Kidney glomerular epithelial cell (primary cell): Measurements from ENCODE around the gene GUCA2B.

Source experiments
- DNase-seq: peaks from one replicate; lab custom pipeline; 2025; lab: John Stamatoyannopoulos, UW

GUCA2B gene

DNA sequence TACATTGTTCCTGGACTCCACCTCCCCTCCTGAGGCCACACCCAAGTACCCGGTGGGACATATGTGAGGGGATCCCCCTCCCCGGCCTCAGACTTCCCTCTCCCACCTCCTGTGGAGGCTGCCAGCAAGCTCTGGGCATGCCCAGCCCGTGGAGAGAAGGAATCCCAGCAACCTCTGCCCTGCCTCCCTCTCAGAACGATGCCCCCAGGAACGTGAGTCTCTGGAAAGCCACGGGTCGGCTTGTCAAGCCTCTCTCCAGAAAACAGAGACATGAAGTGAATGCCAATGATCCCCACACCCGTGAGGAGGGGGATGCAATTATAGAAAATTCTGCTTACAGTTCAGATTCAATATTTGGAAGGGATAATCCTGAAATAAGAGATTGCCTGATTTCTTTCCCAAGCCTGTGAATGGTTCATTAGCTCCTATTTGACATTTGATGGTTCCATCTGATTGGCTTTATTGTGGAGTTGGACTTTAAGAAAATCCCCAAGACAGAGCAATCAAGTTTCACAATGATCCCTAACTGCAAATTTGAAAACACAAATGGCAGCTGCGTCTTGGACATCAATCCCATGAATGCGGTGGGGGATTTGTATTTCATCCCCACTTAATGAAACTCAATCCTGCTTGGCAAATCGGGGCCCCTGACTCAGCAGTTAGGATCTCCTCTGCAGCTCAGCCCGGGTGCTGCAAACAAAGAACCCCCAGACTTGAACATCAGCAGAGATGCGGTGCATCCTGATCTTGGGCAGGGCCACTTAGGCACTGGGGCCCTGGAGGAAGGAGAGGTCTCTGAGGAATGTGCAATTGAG is 9.1 kb upstream of the GUCA2B start:
- no peak for DNase-seq

GRCh38 chr1:42144711-42145388 is 8.4 kb upstream of the GUCA2B start:
- no peak for DNase-seq

- no peak for DNase-seq
Measured at GRCh38 chr1:42145389-42145716, 7.9 kb upstream of the GUCA2B start.

GRCh38 chr1:42145764-42146625 is 7.2 kb upstream of the GUCA2B start:
- DNase-seq = no peak

GRCh38 chr1:42146626-42147320 is 6.4 kb upstream of the GUCA2B start:
- DNase-seq = peak; percentile 57

DNA sequence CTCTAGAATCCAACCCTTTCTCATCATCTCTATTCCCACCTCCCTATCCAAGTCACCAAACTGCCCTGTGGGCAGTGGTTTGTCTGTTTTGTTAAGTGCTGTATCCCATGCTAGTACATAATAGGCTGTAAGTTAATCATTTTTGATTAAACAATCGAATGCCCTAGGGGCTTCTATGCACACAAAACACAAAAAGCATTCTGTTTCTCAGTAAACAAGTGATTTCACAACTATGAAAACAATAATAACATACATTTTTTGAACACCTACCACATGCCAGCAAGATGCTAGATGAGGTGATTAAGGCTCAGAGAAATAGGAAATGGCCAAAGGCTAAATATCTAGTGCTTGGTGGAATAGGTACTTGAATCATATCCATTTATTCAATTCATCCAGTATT is 5.0 kb upstream of the GUCA2B start:
- no peak for DNase-seq

- no peak for DNase-seq
Measured at GRCh38 chr1:42150651-42151050, 2.6 kb upstream of the GUCA2B start.

- no peak for DNase-seq
Measured at GRCh38 chr1:42152119-42152518, 1.1 kb upstream of the GUCA2B start.

DNA sequence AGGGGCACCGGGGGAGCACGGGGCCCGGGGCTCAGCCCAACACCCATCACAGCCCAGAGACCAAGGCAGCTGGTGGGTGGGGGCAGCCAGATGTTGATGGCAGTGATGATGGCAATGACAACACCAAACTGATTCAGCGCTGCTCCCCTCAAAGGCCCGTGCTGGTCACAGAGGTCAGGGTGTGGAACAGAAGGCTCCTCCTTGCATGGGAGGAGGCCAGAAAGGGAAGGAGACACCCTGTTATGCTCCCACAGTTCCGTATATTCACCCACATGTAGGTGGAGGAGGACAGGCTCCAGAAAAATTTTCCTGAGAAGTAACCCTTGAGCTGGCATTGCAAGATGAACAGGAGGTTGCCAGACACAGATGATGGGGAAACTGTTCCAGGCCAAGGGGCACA is 414 bp downstream of the GUCA2B start:
- no peak for DNase-seq

DNA sequence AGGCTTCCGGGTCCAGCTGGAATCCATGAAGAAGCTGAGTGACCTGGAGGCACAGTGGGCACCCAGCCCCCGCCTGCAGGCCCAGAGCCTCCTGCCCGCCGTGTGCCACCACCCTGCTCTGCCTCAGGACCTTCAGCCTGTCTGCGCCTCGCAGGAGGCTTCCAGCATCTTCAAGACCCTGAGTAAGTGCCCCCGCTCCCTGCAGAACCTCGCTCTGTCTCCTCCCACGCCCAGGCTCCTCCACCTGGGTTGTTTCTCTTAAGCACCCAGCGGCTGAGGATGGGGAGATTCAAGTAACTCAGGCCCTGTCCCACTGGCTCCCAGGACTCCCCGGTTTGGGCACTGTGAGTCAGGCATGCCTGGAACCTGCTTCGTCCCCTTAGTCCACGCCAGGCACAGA is 1.5 kb downstream of the GUCA2B start:
- no peak for DNase-seq

GRCh38 chr1:42155362-42155761 is 2.2 kb downstream of the GUCA2B start:
- no peak for DNase-seq

GRCh38 chr1:42157667-42158066 is 4.5 kb downstream of the GUCA2B start:
- no peak for DNase-seq

DNA sequence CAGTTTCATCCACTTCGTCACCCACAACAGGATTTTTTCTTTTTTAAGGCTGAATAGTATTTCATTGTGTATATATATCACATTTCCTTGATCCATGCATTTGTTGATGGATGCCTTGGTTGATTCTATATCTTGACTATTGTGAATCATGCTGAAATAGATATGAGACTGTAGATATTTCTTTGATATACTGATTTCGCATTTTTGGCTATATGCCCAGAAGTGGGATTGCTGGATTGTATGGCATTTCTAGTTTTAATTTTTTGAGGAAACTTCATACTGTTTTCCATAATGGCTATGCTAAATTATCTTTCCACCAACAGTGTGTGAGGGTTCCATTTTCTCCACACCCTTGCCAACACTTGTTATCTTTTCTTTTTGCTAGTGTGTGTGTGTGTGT is 5.0 kb downstream of the GUCA2B start:
- DNase-seq = no peak

DNA sequence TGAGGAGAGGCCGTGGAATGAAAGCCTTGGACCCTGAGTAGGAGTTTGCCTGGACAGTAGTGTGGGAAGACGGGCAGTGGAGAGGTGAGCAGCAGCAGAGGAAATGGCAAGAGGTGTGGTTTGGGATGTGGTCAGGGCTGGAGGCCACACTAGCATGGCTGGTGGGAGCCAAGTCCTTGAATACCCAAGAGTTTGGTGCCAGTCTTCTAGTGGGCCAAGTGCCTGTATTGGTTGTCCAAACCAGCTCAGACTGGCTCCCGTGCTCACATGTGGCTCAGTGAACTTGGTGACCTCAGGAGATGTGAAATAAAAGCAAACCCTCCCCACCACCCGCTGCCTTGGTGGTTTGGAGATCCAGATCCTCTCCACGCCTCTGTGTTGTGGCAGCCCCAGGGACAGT is 9.0 kb downstream of the GUCA2B start:
- DNase-seq = no peak

DNA sequence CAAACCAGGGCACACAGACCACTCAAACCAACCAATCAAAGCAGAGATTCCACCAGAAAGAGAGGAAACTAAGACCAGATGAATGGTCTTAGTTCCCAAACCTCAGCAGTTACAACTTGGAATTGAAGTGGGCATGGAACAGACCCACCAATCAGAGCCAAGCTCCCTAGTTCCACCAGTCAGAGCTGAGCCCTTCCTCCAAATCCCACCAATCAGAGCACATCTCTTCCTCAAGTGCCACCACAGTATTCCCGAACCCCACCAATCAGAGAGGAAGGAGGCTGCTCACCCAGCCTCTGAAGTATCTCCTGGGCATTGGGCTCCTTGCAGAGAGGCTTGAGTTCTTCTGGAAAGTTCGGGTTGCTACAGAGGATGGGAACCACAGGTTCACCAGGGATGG is 9.9 kb downstream of the GUCA2B start:
- no peak for DNase-seq

DNA sequence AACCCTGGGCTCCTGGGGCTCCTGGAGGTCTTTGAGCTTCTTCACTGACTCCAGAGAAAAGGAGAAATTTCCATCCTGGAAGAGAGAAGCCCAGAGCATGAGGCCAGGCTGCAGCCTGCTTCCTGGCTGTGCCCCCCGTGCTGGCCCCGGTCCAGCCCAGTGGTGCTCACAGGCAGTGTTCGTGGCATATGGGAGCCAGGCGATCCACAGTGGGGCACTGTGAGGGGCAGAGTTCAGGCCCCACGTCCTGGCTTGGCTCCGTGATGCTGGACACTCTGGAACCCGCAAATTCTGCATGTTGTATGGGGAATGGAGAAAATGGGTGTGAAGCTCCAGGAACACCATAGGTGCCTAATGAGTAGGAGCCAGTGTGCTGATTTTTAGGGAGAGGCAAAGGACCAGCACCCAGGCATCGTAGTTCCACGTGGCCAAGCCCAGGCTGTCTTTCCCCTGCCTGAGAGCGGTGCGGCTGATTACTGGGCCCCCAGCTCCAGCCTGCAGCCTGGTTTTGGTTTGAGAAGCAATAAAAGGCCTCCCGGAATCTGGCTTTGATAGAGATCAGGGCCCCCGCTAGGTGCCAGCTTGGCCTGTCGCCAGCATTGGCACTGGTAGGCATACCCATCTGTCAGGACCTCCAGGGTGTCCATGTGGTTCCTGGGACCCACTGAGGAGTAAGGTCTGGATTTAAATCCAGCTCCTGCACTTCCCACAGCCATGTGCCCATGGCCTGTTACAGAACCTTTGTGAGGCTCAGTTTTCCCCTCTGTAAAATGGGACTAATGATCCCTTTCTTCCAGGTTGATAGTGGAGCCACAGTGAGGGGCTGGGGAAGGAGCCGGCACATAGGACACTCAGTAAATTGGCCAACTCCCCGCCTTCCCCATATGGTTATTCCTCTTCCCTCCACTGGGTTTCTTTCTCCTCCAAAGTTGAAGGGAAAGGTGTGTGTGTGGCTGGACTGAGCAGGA is 10.6 kb downstream of the GUCA2B start:
- no peak for DNase-seq

DNA sequence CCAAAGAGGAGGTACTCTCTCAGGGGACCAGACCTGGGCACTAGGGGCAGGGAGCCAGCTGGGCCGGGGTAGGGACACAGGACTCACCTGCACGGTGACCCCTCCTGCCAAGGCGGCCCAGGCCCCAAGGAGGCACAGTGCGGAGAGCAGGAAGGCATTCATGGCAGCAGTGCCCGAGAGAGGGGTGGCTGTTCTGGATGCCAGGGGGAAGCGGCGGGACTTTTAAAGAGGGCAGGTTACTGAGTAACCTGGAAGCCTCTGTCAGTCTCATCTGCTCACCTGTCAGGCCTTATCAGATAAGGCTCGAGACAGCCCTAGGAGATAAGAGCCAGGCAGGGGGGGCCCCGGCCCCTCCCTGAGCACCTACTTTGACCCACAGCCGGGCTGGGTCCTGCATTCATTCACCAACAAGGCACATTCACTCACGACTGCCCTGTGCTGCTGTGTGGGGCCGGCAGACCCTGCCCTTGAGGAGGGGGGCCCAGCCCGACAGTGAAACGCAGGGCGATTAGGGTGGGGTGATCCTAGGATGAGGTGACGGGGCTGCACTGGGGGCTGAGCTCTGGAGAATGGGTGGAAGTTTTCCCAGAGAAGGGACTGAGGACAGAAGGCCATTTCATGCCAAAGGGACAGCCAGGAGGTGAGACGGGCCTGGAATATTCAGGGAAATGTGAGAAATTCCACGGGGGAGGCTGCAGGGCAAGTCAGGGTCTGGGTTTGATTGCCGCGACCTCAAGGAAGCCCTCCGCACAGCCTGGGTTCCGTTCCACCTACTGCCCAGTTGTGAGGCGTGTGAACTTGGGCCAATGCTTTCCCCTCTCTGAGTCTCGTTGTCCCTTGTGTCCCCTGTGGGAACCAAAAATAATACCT is 11.6 kb downstream of the GUCA2B start, which contains the start of gene GUCA2A:
Gene GUCA2A (minus strand): TSS at position 195 of the 870 bp plus-strand sequence. CDS start 33 bp downstream, at position 162.
- no peak for DNase-seq

GRCh38 chr1:42165511-42166210 is 12.5 kb downstream of the GUCA2B start:
- peak; percentile 36 for DNase-seq
